ENCODE data around the gene NEAT1. TPM values are rescaled to one million over a fixed set of nuclear protein-coding genes. Genes with fewer than 3 reads are reported as not detected.

NEAT1 gene
- total RNA-seq, 1 donor from 2014 or later: 114 TPM

- Histone ChIP-seq H3K36me3 (ENCODE audit: control insufficient read depth, insufficient read depth, low read length) (peaks cover 18% of the 10 kb centered on the region), H3K27me3 (ENCODE audit: control insufficient read depth, insufficient read depth, low read length) (no peaks in the 10 kb centered on the region), H3K4me3 (ENCODE audit: low read depth, low read length) (no peak overlapping the region)
- TF ChIP-seq CTCF (IDR thresholded peaks at IDR 0.05; ENCODE audit: insufficient read depth, low read length, severe bottlenecking): no peak
- DNase-seq (ENCODE audit: low read depth): peak; percentile 15
- no peak for FAIRE-seq
Measured at GRCh38 chr11:65432100-65432650, 9.6 kb downstream of the NEAT1 start.

- TF ChIP-seq CTCF (IDR thresholded peaks at IDR 0.05; ENCODE audit: insufficient read depth, low read length, severe bottlenecking): no peak
- no peak for FAIRE-seq
- DNase-seq (ENCODE audit: low read depth): peak; percentile 28
- no peak overlapping the region for H3K4me3 ChIP-seq (ENCODE audit: low read depth, low read length)
- peaks cover 19% of the 10 kb centered on the region for H3K36me3 ChIP-seq (ENCODE audit: control insufficient read depth, insufficient read depth, low read length)
- H3K27me3 ChIP-seq (ENCODE audit: control insufficient read depth, insufficient read depth, low read length): no peaks in the 10 kb centered on the region
Measured at GRCh38 chr11:65432686-65433582, 10.3 kb downstream of the NEAT1 start.

- no peak for FAIRE-seq
- no peak for TF ChIP-seq CTCF (IDR thresholded peaks at IDR 0.05; ENCODE audit: insufficient read depth, low read length, severe bottlenecking)
- Histone ChIP-seq H3K27me3 (ENCODE audit: control insufficient read depth, insufficient read depth, low read length) (no peaks in the 10 kb centered on the region), H3K36me3 (ENCODE audit: control insufficient read depth, insufficient read depth, low read length) (peaks cover 21% of the 10 kb centered on the region), H3K4me3 (ENCODE audit: low read depth, low read length) (no peak overlapping the region)
- no peak for DNase-seq (ENCODE audit: low read depth)
Measured at GRCh38 chr11:65433657-65434056, 11.1 kb downstream of the NEAT1 start.

- Histone ChIP-seq H3K27me3 (ENCODE audit: control insufficient read depth, insufficient read depth, low read length) (no peaks in the 10 kb centered on the region), H3K36me3 (ENCODE audit: control insufficient read depth, insufficient read depth, low read length) (peaks cover 21% of the 10 kb centered on the region), H3K4me3 (ENCODE audit: low read depth, low read length) (no peak overlapping the region)
- DNase-seq (ENCODE audit: low read depth): peak; percentile 15
- TF ChIP-seq CTCF (IDR thresholded peaks at IDR 0.05; ENCODE audit: insufficient read depth, low read length, severe bottlenecking): no peak
- FAIRE-seq: no peak
Measured at GRCh38 chr11:65434057-65434666, 11.6 kb downstream of the NEAT1 start.

- DNase-seq (ENCODE audit: low read depth): peak; percentile 14
- H3K4me3 ChIP-seq (ENCODE audit: low read depth, low read length): no peak overlapping the region
- peaks cover 19% of the 10 kb centered on the region for H3K36me3 ChIP-seq (ENCODE audit: control insufficient read depth, insufficient read depth, low read length)
- H3K27me3 ChIP-seq (ENCODE audit: control insufficient read depth, insufficient read depth, low read length): no peaks in the 10 kb centered on the region
- no peak for FAIRE-seq
- TF ChIP-seq CTCF (IDR thresholded peaks at IDR 0.05; ENCODE audit: insufficient read depth, low read length, severe bottlenecking): no peak
Measured at GRCh38 chr11:65434667-65435410, 12.2 kb downstream of the NEAT1 start.

All from bronchial epithelial cell (primary cell).